Tibial artery (tissue), 4 donors: ENCODE results near the gene UVRAG.

ENCODE experiments used
- DNase-seq, 2 donors: peaks; one replicate each; pipeline ENCODE4 v3.0.0-alpha.2; 2019
- H3K27ac ChIP-seq, 2 donors: fragments of 200-600 bp; sonication (generic) in 1 of 2; 1 replicate in 1 of 2; 2 replicates in 1 of 2; pipeline ENCODE4 v1.5.1; 2018 to 2019; ENCODE audit warnings: mild to moderate bottlenecking in 1 of 2
- H3K27me3 ChIP-seq, 2 donors: fragments of 200-600 bp; sonication (generic) in 1 of 2; one replicate each; pipeline versions ENCODE4 v1.5.1 to v1.6.0; 2016 to 2019
- H3K36me3 ChIP-seq, 3 donors: fragments of 200-600 bp; sonication (generic) in 2 of 3; one replicate each; pipeline ENCODE4 v1.5.1; 2016 to 2019; ENCODE audit warnings: mild to moderate bottlenecking in 2 of 3
- H3K4me1 ChIP-seq, 4 donors: fragments of 200-600 bp; sonication (generic) in 2 of 4; 1 replicate in 3 of 4; 2 replicates in 1 of 4; pipeline ENCODE4 v1.5.1; 2016 to 2019
- H3K4me3 ChIP-seq, 2 donors: fragments of 200-600 bp; sonication (generic) in 1 of 2; 1 replicate in 1 of 2; 2 replicates in 1 of 2; pipeline ENCODE4 v1.5.1; 2018 to 2019; ENCODE audit warnings: mild to moderate bottlenecking in 2 of 2
- H3K9me3 ChIP-seq, 3 donors: fragments of 200-600 bp; sonication (generic) in 1 of 3; one replicate each; pipeline ENCODE4 v1.5.1; 2016 to 2019
- intact Hi-C: fragments of 100-400 bp; cut with DNase I; formaldehyde crosslinking; loops from one replicate; pipeline ENCODE4 v1.15.0; 2023; ENCODE audit warnings: low total_unique reads
- TF ChIP-seq, protein P1 (sequence below), 2 experiments: fragments of 200-600 bp in 1 of 2; fragments of 450-650 bp in 1 of 2; IDR thresholded peaks; one replicate each; pipeline ENCODE4 v1.5.1; 2017 to 2019; ENCODE audit warnings: antibody characterized with exemption in 2 of 2, mild to moderate bottlenecking in 1 of 2, moderate library complexity in 1 of 2

The UVRAG gene

DNA sequence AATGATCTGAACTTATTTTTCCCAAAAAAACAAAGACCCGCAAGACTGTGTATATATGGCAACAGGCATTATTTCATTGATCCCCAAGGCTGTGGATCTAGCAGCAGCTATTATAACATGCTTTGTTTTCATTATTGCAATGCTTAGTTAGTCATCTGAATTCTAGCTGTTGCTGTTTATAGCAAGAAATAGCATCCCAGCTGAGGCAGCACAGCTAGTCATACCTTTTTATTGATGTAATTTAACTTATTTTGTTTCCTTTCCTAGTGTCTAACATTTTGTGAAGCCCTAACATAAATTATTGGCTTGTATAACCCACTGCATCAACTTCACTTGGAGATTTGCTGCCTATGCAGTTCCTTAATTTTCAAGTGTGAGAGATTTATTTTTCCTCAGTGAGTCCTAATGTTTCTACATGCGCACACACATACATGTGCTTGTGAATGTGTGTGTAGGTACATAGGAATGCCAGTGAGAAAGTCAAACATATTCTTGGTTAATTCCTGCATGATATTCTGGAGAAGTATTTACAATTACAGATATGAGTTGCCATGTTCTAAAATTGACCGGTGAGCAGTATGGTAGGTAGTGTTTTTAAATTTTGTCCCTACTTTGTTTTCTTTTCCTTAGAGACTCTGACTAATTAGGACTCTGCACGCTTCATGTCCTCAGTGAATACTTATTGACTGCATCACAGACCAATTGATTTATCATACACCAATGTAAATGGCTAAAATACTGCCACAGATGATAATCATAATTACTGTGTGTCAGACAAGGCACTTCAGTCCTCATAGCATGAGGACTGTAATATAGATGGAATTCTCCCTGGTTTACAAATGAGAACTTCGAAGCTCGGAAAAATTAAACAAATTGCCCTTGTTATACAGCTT lies 272.0 kb downstream of the UVRAG start:
- intact Hi-C loops, result loop anchor here (5.0 kb wide), 1 partner anchor 230 kb away; no protein-coding TSS in a partner anchor
- peaks cover 0 to 8% (median 5%) of the 10 kb centered on the region in 3 donors for H3K36me3 ChIP-seq
- DNase-seq, result no peak

DNA sequence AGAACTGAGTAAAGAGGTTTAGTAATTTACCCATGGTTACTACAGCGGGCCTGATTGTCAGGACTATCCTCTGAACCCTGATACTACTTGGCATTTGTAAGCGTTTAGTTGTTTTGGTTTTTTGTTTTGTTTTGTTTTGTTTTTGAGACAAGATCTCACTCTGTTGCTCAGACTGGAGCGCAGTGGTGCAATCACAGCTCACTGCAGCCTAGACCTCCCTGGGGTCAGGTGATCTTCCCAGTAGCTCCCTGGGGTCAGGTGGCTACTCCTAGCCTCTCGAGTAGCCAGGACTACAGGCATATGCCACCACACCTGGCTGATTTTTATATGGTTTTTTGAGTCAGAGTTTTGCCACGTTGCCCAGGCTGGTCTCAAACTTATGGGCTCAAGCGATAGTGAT lies 272.7 kb downstream of the UVRAG start:
- Histone ChIP-seq H3K27ac (no peak overlapping the region), H3K4me3 (no peak overlapping the region), H3K27me3 (no peaks in the 10 kb centered on the region), H3K9me3 (peaks cover 0 to 7% (median 3%) of the 10 kb centered on the region in 3 donors), H3K4me1 (peaks cover 0 to 24% (median 0%) of the 10 kb centered on the region in 4 donors), H3K36me3 (peaks cover 0 to 8% (median 5%) of the 10 kb centered on the region in 3 donors)
- TF ChIP-seq, protein P1, sequence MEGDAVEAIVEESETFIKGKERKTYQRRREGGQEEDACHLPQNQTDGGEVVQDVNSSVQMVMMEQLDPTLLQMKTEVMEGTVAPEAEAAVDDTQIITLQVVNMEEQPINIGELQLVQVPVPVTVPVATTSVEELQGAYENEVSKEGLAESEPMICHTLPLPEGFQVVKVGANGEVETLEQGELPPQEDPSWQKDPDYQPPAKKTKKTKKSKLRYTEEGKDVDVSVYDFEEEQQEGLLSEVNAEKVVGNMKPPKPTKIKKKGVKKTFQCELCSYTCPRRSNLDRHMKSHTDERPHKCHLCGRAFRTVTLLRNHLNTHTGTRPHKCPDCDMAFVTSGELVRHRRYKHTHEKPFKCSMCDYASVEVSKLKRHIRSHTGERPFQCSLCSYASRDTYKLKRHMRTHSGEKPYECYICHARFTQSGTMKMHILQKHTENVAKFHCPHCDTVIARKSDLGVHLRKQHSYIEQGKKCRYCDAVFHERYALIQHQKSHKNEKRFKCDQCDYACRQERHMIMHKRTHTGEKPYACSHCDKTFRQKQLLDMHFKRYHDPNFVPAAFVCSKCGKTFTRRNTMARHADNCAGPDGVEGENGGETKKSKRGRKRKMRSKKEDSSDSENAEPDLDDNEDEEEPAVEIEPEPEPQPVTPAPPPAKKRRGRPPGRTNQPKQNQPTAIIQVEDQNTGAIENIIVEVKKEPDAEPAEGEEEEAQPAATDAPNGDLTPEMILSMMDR (IDR thresholded peaks at IDR 0.05), result no peak
- DNase-seq, result no peak
- intact Hi-C loops, result loop anchor here (5.0 kb wide), 1 partner anchor 230 kb away; no protein-coding TSS in a partner anchor

More for the DNA sequence above, 272.0 kb downstream of the UVRAG start:
- TF ChIP-seq, protein P1 (IDR thresholded peaks at IDR 0.05), result no peak
- no peaks in the 10 kb centered on the region for H3K27me3 ChIP-seq
- H3K27ac ChIP-seq, result no peak overlapping the region
- peaks cover 0 to 7% (median 3%) of the 10 kb centered on the region in 3 donors for H3K9me3 ChIP-seq
- no peak overlapping the region for H3K4me3 ChIP-seq
- H3K4me1 ChIP-seq, result peaks cover 0 to 24% (median 0%) of the 10 kb centered on the region in 4 donors

DNA sequence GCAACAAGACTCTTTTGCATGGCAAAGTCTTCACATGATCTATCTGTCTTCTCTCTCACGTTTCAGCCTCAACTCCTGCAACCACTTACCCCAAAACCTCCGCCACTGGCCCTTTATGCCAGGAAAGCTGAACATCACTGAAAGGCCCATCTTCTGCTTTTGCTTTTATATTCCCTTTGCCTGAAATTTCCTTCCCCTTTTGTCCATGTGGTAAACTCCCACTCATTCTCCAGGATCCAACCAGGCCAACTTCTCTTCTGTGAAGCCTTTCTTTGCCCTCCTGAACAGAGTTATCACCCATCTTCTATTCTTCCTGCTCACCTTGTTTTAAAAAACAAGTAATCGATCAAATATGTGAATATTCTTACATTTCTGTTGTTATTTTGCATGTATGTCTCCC lies 273.5 kb downstream of the UVRAG start:
- intact Hi-C loops, result loop anchor here (5.0 kb wide), 1 partner anchor 231 kb away; no protein-coding TSS in a partner anchor
- DNase-seq, result no peak

DNA sequence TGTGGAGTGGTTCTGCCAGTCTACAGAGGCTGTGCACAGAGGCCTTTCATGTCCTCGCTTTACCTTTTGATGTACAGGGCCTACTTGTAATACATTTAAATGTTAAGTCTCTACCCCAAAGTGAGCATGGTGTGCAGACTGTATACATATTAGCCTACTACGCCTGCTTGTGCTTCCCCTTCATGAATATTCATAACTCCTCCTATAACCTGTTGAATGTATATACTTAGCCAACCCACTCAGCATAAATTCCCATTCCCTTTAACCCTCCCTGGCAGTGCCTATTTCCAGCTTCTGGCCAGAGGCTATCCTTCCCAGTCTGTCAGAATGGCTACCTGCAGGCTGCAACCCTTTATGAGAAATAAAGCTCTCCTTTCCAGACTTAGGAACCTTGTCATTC lies 275.2 kb downstream of the UVRAG start:
- TF ChIP-seq, protein P1 (IDR thresholded peaks at IDR 0.05), result no peak
- DNase-seq, result no peak

More for the DNA sequence above, 273.5 kb downstream of the UVRAG start:
- TF ChIP-seq, protein P1 (IDR thresholded peaks at IDR 0.05), result no peak
- Histone ChIP-seq H3K9me3 (peaks cover 0 to 7% (median 3%) of the 10 kb centered on the region in 3 donors), H3K4me1 (peaks cover 0 to 16% (median 0%) of the 10 kb centered on the region in 4 donors), H3K36me3 (peaks cover 0 to 8% (median 5%) of the 10 kb centered on the region in 3 donors), H3K27me3 (no peaks in the 10 kb centered on the region), H3K27ac (no peak overlapping the region), H3K4me3 (no peak overlapping the region)

DNA sequence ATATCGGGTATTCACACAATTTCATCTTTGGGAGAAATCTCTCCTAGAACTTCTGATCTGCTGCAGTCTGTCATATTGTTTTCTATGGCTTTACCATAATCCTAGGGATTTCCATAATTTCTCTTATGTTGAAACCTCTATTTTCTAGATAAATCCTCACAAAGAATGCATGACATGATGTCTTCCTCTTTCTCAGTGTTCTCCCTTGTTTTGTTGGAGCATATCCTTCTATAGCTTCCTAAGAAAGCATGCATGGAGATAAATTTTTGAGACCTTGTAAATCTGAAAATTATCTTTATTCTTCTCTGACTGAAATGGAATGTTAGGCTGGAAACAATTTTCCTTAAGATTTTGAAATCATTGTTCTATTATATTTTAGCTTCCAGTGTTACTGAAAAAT lies 275.8 kb downstream of the UVRAG start:
- no peaks in the 10 kb centered on the region for H3K27me3 ChIP-seq
- peaks cover 0 to 7% (median 3%) of the 10 kb centered on the region in 3 donors for H3K9me3 ChIP-seq
- peaks cover 0 to 8% (median 5%) of the 10 kb centered on the region in 3 donors for H3K36me3 ChIP-seq
- no peak overlapping the region for H3K4me3 ChIP-seq
- no peak overlapping the region for H3K27ac ChIP-seq
- TF ChIP-seq, protein P1 (IDR thresholded peaks at IDR 0.05), result no peak
- DNase-seq, result no peak
- intact Hi-C loops, result no loop called here
- peaks cover 0 to 10% (median 0%) of the 10 kb centered on the region in 4 donors for H3K4me1 ChIP-seq

More for the DNA sequence above, 275.2 kb downstream of the UVRAG start:
- Histone ChIP-seq H3K9me3 (peaks cover 0 to 7% (median 3%) of the 10 kb centered on the region in 3 donors), H3K4me3 (no peak overlapping the region), H3K4me1 (peaks cover 0 to 10% (median 0%) of the 10 kb centered on the region in 4 donors), H3K36me3 (peaks cover 0 to 8% (median 5%) of the 10 kb centered on the region in 3 donors), H3K27me3 (no peaks in the 10 kb centered on the region), H3K27ac (no peak overlapping the region)
- intact Hi-C loops, result no loop called here
